Stimulated activated CD4-positive, alpha-beta T cell treated with anti-CD3 and anti-CD28 coated beads, Interleukin-2, amount 100 ng/mL, for 24 hours (primary cell): ENCODE data around the gene CCR8.

Source experiments
- DNase-seq, 2 donors: peaks; one replicate each; pipeline ENCODE4 v3.0.0-alpha.2; 2020

The CCR8 gene

GRCh38 chr3:39329493-39329892 is at the start of gene CCR8:
TSS of gene CCR8 (plus strand) at chr3:39329709. CDS start at chr3:39332332, 2,623 bp downstream.
- DNase-seq = no peak

- DNase-seq = no peak
Measured at GRCh38 chr3:39279745-39280517, 49.6 kb upstream of the CCR8 start, which contains the start of gene CX3CR1. TSS of gene CX3CR1 (minus strand) at chr3:39280036. CDS start at chr3:39266509, 13,527 bp downstream.

GRCh38 chr3:39280571-39280970 is 48.9 kb upstream of the CCR8 start:
- no peak for DNase-seq

- no peak for DNase-seq
Measured at GRCh38 chr3:39281533-39281932, 48.0 kb upstream of the CCR8 start.

- no peak for DNase-seq
Measured at GRCh38 chr3:39282057-39282456, 47.5 kb upstream of the CCR8 start.

- no peak for DNase-seq
Measured at GRCh38 chr3:39284457-39284881, 45.0 kb upstream of the CCR8 start.

- DNase-seq = no peak
Measured at GRCh38 chr3:39285332-39285731, 44.2 kb upstream of the CCR8 start.

GRCh38 chr3:39286771-39287170 is 42.7 kb upstream of the CCR8 start:
- DNase-seq = no peak

- no peak for DNase-seq
Measured at GRCh38 chr3:39287216-39288164, 42.0 kb upstream of the CCR8 start.

GRCh38 chr3:39288300-39288808 is 41.2 kb upstream of the CCR8 start:
- DNase-seq = peak; percentile 79 to 84

GRCh38 chr3:39289107-39289506 is 40.4 kb upstream of the CCR8 start:
- DNase-seq = no peak

- DNase-seq = no peak
Measured at GRCh38 chr3:39290255-39290654, 39.3 kb upstream of the CCR8 start.

GRCh38 chr3:39291903-39292329 is 37.6 kb upstream of the CCR8 start:
- DNase-seq = peak; percentile 82 to 83

- no peak for DNase-seq
Measured at GRCh38 chr3:39292961-39293360, 36.5 kb upstream of the CCR8 start.

- no peak for DNase-seq
Measured at GRCh38 chr3:39294446-39295183, 34.9 kb upstream of the CCR8 start.

GRCh38 chr3:39295184-39295775 is 34.2 kb upstream of the CCR8 start:
- no peak for DNase-seq

GRCh38 chr3:39296197-39297077 is 33.1 kb upstream of the CCR8 start:
- no peak for DNase-seq

- DNase-seq = no peak
Measured at GRCh38 chr3:39299279-39299678, 30.2 kb upstream of the CCR8 start.

- DNase-seq = no peak
Measured at GRCh38 chr3:39302178-39302577, 27.3 kb upstream of the CCR8 start.

GRCh38 chr3:39313289-39313688 is 16.2 kb upstream of the CCR8 start:
- DNase-seq = no peak

GRCh38 chr3:39315420-39315819 is 14.1 kb upstream of the CCR8 start:
- no peak for DNase-seq
